ENCODE measurements around the gene CASZ1.

The CASZ1 gene

GRCh38 chr1:10639775-10640578, 156.5 kb downstream of the CASZ1 start:
- TF ChIP-seq CTCF (IDR thresholded peaks at IDR 0.05; ENCODE audit: low read depth, low read length, missing control alignments): no peak
- no peak overlapping the region for H3K4me3 ChIP-seq (ENCODE audit: low read depth, low read length)
- DNase-seq (ENCODE audit: low read depth): no peak
- in situ Hi-C loops (cut with HindIII; ENCODE audit: low sequenced_read_pairs): no loop called here

GRCh38 chr1:10639011-10639774, 157.3 kb downstream of the CASZ1 start:
- in situ Hi-C loops (cut with HindIII; ENCODE audit: low sequenced_read_pairs): no loop called here
- no peak for DNase-seq (ENCODE audit: low read depth)
- H3K4me3 ChIP-seq (ENCODE audit: low read depth, low read length): no peak overlapping the region
- no peak for TF ChIP-seq CTCF (IDR thresholded peaks at IDR 0.05; ENCODE audit: low read depth, low read length, missing control alignments)

GRCh38 chr1:10638559-10639005, 157.9 kb downstream of the CASZ1 start:
- no peak for TF ChIP-seq CTCF (IDR thresholded peaks at IDR 0.05; ENCODE audit: low read depth, low read length, missing control alignments)
- in situ Hi-C loops (cut with HindIII; ENCODE audit: low sequenced_read_pairs): no loop called here
- no peak for DNase-seq (ENCODE audit: low read depth)
- H3K4me3 ChIP-seq (ENCODE audit: low read depth, low read length): no peak overlapping the region

- no peak for DNase-seq (ENCODE audit: low read depth)
- TF ChIP-seq CTCF (IDR thresholded peaks at IDR 0.05; ENCODE audit: low read depth, low read length, missing control alignments): no peak
- H3K4me3 ChIP-seq (ENCODE audit: low read depth, low read length): no peak overlapping the region
- in situ Hi-C loops (cut with HindIII; ENCODE audit: low sequenced_read_pairs): no loop called here
Measured at GRCh38 chr1:10637834-10638558, 158.4 kb downstream of the CASZ1 start.

- in situ Hi-C loops (cut with HindIII; ENCODE audit: low sequenced_read_pairs): no loop called here
- TF ChIP-seq CTCF (IDR thresholded peaks at IDR 0.05; ENCODE audit: low read depth, low read length, missing control alignments): no peak
- no peak overlapping the region for H3K4me3 ChIP-seq (ENCODE audit: low read depth, low read length)
- no peak for DNase-seq (ENCODE audit: low read depth)
Measured at GRCh38 chr1:10637400-10637799, 159.0 kb downstream of the CASZ1 start.

GRCh38 chr1:10635992-10636391, 160.5 kb downstream of the CASZ1 start:
- no peak for TF ChIP-seq CTCF (IDR thresholded peaks at IDR 0.05; ENCODE audit: low read depth, low read length, missing control alignments)
- H3K4me3 ChIP-seq (ENCODE audit: low read depth, low read length): no peak overlapping the region
- in situ Hi-C loops (cut with HindIII; ENCODE audit: low sequenced_read_pairs): no loop called here
- DNase-seq (ENCODE audit: low read depth): no peak

Data from astrocyte of the cerebellum (primary cell).